Upper lobe of right lung (tissue), 1 donor: Measurements from ENCODE around the gene RBL2. TPM values are rescaled to one million over a fixed set of nuclear protein-coding genes. Genes with fewer than 3 reads are reported as not detected.

Experiments
- ATAC-seq: fragments of 200-7000 bp; cut with Tn5 transposase; one replicate; pipeline ENCODE4 v1.9.1; 2020; ENCODE audit warnings: mild to moderate bottlenecking, moderate library complexity
- DNase-seq: peaks from one replicate; pipeline ENCODE4 v3.0.0-alpha.2; 2020
- H3K27ac ChIP-seq: fragments of 200-600 bp; one replicate; pipeline ENCODE4 v1.8.0; 2022
- H3K27me3 ChIP-seq: fragments of 200-600 bp; one replicate; pipeline ENCODE4 v1.8.0; 2022; ENCODE audit warnings: mild to moderate bottlenecking
- H3K36me3 ChIP-seq: fragments of 200-600 bp; one replicate; pipeline ENCODE4 v1.8.0; 2022
- H3K4me1 ChIP-seq: fragments of 200-600 bp; one replicate; pipeline ENCODE4 v1.8.0; 2022
- H3K4me3 ChIP-seq: fragments of 200-600 bp; one replicate; pipeline ENCODE4 v1.8.0; 2022; ENCODE audit warnings: mild to moderate bottlenecking
- H3K9me3 ChIP-seq: fragments of 200-600 bp; one replicate; pipeline ENCODE4 v1.8.0; 2022
- intact Hi-C: fragments of 100-400 bp; cut with DNase I; formaldehyde crosslinking; loops from one replicate; pipeline ENCODE4 v1.11.0; 2022
- total RNA-seq: library from RNA; stranded (reverse); fragmentation: NEBNext Ultra II Directional; extraction: Animal tissue kit (Norgen Biotek cat#: 25700); gene quantifications from one replicate; pipeline ENCODE4 v1.2.1, GENCODE V29; 2021
- TF ChIP-seq, protein P1 (sequence below): fragments of 200-600 bp; IDR thresholded peaks from one replicate; pipeline ENCODE4 v1.8.0; 2022; ENCODE audit warnings: antibody characterized with exemption
- donor health status: DM: no; HTN: yes; CAD: no; lungs with severe emphysema.

Gene RBL2
- total RNA-seq, 1 donor from 2014 or later, result 97.9 TPM

DNA sequence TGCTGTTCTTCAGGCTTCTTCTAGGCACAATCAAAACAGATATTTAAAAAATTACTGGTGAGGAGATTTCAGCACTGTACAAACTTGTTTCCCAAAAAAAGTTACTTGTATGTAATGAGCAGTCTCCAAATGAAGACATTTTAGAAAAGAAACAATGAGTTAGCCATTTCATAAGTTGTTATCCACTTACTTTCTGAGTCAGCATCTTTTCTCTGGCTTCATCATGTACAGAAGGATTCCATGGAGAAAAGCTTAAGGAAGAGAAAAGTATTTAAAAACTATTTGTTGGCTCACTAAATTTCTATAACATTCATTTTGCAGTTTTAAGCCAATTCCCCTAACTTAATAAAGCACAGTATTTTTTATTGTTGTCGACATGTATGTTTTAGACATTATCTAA lies 58.2 kb downstream of the RBL2 start:
- H3K27me3 ChIP-seq, result no peaks in the 10 kb centered on the region
- TF ChIP-seq, protein P1, sequence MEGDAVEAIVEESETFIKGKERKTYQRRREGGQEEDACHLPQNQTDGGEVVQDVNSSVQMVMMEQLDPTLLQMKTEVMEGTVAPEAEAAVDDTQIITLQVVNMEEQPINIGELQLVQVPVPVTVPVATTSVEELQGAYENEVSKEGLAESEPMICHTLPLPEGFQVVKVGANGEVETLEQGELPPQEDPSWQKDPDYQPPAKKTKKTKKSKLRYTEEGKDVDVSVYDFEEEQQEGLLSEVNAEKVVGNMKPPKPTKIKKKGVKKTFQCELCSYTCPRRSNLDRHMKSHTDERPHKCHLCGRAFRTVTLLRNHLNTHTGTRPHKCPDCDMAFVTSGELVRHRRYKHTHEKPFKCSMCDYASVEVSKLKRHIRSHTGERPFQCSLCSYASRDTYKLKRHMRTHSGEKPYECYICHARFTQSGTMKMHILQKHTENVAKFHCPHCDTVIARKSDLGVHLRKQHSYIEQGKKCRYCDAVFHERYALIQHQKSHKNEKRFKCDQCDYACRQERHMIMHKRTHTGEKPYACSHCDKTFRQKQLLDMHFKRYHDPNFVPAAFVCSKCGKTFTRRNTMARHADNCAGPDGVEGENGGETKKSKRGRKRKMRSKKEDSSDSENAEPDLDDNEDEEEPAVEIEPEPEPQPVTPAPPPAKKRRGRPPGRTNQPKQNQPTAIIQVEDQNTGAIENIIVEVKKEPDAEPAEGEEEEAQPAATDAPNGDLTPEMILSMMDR, result no peak
- no peak overlapping the region for H3K27ac ChIP-seq
- H3K4me1 ChIP-seq, result no peaks in the 10 kb centered on the region
- H3K4me3 ChIP-seq, result no peak overlapping the region
- intact Hi-C loops, result no loop called here
- ATAC-seq, result no peak
- H3K36me3 ChIP-seq, result peaks cover 95% of the 10 kb centered on the region
- DNase-seq, result no peak
- no peaks in the 10 kb centered on the region for H3K9me3 ChIP-seq

DNA sequence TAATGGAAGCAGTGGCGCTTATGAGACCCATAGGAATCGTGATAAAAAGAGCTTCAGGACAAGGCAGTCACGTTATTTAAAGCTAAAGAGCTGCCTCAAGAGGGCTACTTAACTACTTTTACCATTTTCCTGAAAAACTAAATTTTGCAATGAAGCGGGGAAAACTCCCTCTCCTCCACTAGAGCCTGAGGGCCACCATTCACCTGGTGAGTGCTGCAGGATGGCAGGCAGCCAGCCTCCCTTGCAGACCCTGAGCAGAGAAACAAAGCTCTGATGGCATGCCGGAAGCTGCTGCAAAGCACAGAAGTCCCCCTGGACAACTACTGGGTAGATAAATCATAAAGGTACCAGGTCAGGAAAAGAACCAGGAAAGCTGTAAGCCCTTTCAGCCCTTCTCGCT lies 60.4 kb downstream of the RBL2 start:
- intact Hi-C loops, result no loop called here
- peaks cover 97% of the 10 kb centered on the region for H3K36me3 ChIP-seq
- no peak overlapping the region for H3K4me3 ChIP-seq
- no peaks in the 10 kb centered on the region for H3K4me1 ChIP-seq
- ATAC-seq (no peak), DNase-seq (no peak)
- TF ChIP-seq, protein P1, result no peak
- no peak overlapping the region for H3K27ac ChIP-seq
- H3K27me3 ChIP-seq, result no peaks in the 10 kb centered on the region
- no peaks in the 10 kb centered on the region for H3K9me3 ChIP-seq

DNA sequence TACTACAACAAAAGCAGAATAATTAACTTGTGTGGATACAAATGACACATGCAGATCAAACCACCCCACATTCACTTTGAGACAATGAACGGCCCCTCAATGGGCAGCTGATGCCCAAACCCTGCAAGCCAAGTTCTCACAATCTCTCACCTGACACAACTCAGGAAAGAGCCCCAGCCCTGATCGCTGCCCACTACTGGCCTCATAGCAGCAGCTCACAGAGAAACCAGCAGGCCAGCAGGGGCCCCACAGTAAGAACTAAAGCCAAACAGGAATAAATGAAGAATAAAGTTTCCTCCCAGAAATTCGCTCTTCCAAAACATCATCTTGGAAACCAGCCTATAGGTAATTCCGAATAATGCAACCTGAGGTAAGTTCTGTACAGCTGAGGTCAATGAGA lies 61.1 kb downstream of the RBL2 start:
- Histone ChIP-seq H3K36me3 (peaks cover 94% of the 10 kb centered on the region), H3K4me3 (no peak overlapping the region), H3K27ac (no peak overlapping the region), H3K9me3 (no peaks in the 10 kb centered on the region), H3K4me1 (no peaks in the 10 kb centered on the region), H3K27me3 (no peaks in the 10 kb centered on the region)
- TF ChIP-seq, protein P1, result no peak
- intact Hi-C loops, result no loop called here
- ATAC-seq (no peak), DNase-seq (no peak)

DNA sequence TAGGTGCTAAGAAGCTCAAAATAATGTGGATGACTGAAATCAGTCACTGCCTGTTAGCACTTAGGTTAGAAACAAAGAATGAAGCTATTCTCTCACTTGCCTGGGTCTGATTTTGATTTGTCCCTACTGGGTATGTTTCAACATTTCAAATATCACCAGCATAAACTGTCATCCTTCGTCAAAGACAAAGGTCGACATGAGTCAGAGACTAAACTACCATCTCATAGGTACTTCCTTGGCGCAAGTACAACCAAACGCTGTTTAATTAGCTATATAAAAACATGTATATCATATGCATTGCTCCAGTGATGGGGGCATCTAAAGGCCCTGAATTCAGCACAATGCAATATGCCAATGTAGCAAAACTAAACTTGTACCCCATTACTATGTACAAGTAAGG lies 64.7 kb downstream of the RBL2 start:
- no peak for DNase-seq
- Histone ChIP-seq H3K4me3 (no peak overlapping the region), H3K36me3 (peaks cover 58% of the 10 kb centered on the region), H3K9me3 (no peaks in the 10 kb centered on the region), H3K4me1 (peaks cover 18% of the 10 kb centered on the region), H3K27me3 (no peaks in the 10 kb centered on the region), H3K27ac (no peak overlapping the region)
- intact Hi-C loops, result no loop called here
- TF ChIP-seq, protein P1, result no peak
- no peak for ATAC-seq

DNA sequence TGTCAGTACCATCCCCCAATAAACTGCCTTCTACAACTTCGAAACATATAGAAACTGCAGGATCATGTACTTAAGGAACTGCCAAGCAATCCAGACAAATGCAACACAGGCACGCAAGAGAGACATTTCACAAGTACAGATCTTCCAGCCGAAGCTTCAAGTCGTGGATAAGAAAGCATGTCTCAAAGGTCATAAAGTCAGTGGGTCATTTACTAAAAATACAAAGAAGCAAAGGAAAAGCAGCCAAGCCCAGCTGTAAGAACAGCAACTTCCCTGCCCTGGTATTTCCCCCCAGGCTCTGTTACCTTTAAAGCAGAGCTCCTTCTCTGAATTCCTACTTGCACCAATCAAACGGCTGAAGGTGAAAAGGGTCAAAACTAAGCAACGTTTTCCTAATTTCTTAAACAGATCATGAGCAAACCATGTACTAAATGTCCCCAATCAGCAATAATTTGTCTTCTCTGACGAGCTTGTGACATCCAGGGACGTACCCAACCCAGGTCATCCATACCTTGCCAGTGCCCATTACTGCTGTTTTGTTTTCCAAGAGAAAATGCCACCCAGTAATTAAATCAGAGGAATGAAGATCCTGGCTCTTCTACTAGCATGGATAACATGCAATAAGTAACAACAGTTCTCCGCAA lies 67.1 kb downstream of the RBL2 start:
- H3K4me3 ChIP-seq, result peak overlapping the region; percentile 91
- H3K36me3 ChIP-seq, result peaks cover 35% of the 10 kb centered on the region
- no peaks in the 10 kb centered on the region for H3K9me3 ChIP-seq
- TF ChIP-seq, protein P1, result no peak
- H3K27me3 ChIP-seq, result no peaks in the 10 kb centered on the region
- peaks cover 26% of the 10 kb centered on the region for H3K4me1 ChIP-seq
- DNase-seq, result no peak
- ATAC-seq, result no peak
- peak overlapping the region; percentile 89 for H3K27ac ChIP-seq
- intact Hi-C loops, result no loop called here
